ENCODE results near the gene MSGN1.

MSGN1 gene

GRCh38 chr2:17830053-17831034 is 14.1 kb downstream of the MSGN1 start:
- TF ChIP-seq EP300 (IDR thresholded peaks at IDR 0.05; ENCODE audit: borderline replicate concordance) (no peak), RAD21 (IDR thresholded peaks at IDR 0.05; ENCODE audit: low read depth) (peak; percentile 24; the same call in 1 of the 2 replicates), ZBTB7A (IDR thresholded peaks at IDR 0.05; ENCODE audit: low read depth) (no peak)

- no peak for TF ChIP-seq NFIC (IDR thresholded peaks at IDR 0.05)
- no peak for TF ChIP-seq TCF12 (IDR thresholded peaks at IDR 0.05; ENCODE audit: low read depth)
- no peak for TF ChIP-seq REST (IDR thresholded peaks at IDR 0.05; ENCODE audit: low read depth)
- no peak for TF ChIP-seq EGR1 (IDR thresholded peaks at IDR 0.05)
- no peak for TF ChIP-seq ZBTB7A (IDR thresholded peaks at IDR 0.05; ENCODE audit: low read depth)
- TF ChIP-seq YY1 (IDR thresholded peaks at IDR 0.05; ENCODE audit: low read depth): no peak
- TF ChIP-seq USF1 (IDR thresholded peaks at IDR 0.05): no peak
- no peak for TF ChIP-seq CREB1 (IDR thresholded peaks at IDR 0.05; ENCODE audit: low read depth)
- TF ChIP-seq MAX (IDR thresholded peaks at IDR 0.05): no peak
- TF ChIP-seq TAF1 (IDR thresholded peaks at IDR 0.05; ENCODE audit: low read depth): no peak
- TF ChIP-seq EP300 (IDR thresholded peaks at IDR 0.05; ENCODE audit: borderline replicate concordance): no peak
- no peak for TF ChIP-seq RAD21 (IDR thresholded peaks at IDR 0.05; ENCODE audit: low read depth)
- TF ChIP-seq FOXM1 (IDR thresholded peaks at IDR 0.05; ENCODE audit: borderline replicate concordance, low read depth): no peak
- TF ChIP-seq TEAD4 (IDR thresholded peaks at IDR 0.05): no peak
- no peak for TF ChIP-seq CEBPB (IDR thresholded peaks at IDR 0.05)
These were observed 19.3 kb downstream of the MSGN1 start for GRCh38 chr2:17835516-17835915.

GRCh38 chr2:17839959-17840358 is 23.7 kb downstream of the MSGN1 start:
- TF ChIP-seq ZBTB7A (IDR thresholded peaks at IDR 0.05; ENCODE audit: low read depth): no peak
- TF ChIP-seq EP300 (IDR thresholded peaks at IDR 0.05; ENCODE audit: borderline replicate concordance): no peak
- TF ChIP-seq CEBPB (IDR thresholded peaks at IDR 0.05): no peak
- no peak for TF ChIP-seq TEAD4 (IDR thresholded peaks at IDR 0.05)
- no peak for TF ChIP-seq RAD21 (IDR thresholded peaks at IDR 0.05; ENCODE audit: low read depth)
- TF ChIP-seq YY1 (IDR thresholded peaks at IDR 0.05; ENCODE audit: low read depth): no peak
- TF ChIP-seq EGR1 (IDR thresholded peaks at IDR 0.05): no peak
- no peak for TF ChIP-seq NFIC (IDR thresholded peaks at IDR 0.05)

- TF ChIP-seq REST (IDR thresholded peaks at IDR 0.05; ENCODE audit: low read depth) (no peak), USF1 (IDR thresholded peaks at IDR 0.05) (no peak), RAD21 (IDR thresholded peaks at IDR 0.05; ENCODE audit: low read depth) (no peak), CREB1 (IDR thresholded peaks at IDR 0.05; ENCODE audit: low read depth) (no peak), TCF12 (IDR thresholded peaks at IDR 0.05; ENCODE audit: low read depth) (no peak), CEBPB (IDR thresholded peaks at IDR 0.05) (no peak), MAX (IDR thresholded peaks at IDR 0.05) (no peak), TEAD4 (IDR thresholded peaks at IDR 0.05) (no peak), YY1 (IDR thresholded peaks at IDR 0.05; ENCODE audit: low read depth) (no peak), FOXM1 (IDR thresholded peaks at IDR 0.05; ENCODE audit: borderline replicate concordance, low read depth) (no peak), EP300 (IDR thresholded peaks at IDR 0.05; ENCODE audit: borderline replicate concordance) (no peak), EGR1 (IDR thresholded peaks at IDR 0.05) (no peak), ZBTB7A (IDR thresholded peaks at IDR 0.05; ENCODE audit: low read depth) (no peak), NFIC (IDR thresholded peaks at IDR 0.05) (no peak), TAF1 (IDR thresholded peaks at IDR 0.05; ENCODE audit: low read depth) (no peak)
These were observed 27.2 kb downstream of the MSGN1 start for GRCh38 chr2:17843457-17843856.

- TF ChIP-seq RAD21 (IDR thresholded peaks at IDR 0.05; ENCODE audit: low read depth) (no peak), FOXM1 (IDR thresholded peaks at IDR 0.05; ENCODE audit: borderline replicate concordance, low read depth) (no peak), NFIC (IDR thresholded peaks at IDR 0.05) (no peak), EP300 (IDR thresholded peaks at IDR 0.05; ENCODE audit: borderline replicate concordance) (no peak), TEAD4 (IDR thresholded peaks at IDR 0.05) (no peak), MAX (IDR thresholded peaks at IDR 0.05) (no peak), YY1 (IDR thresholded peaks at IDR 0.05; ENCODE audit: low read depth) (no peak), CREB1 (IDR thresholded peaks at IDR 0.05; ENCODE audit: low read depth) (no peak), USF1 (IDR thresholded peaks at IDR 0.05) (no peak), REST (IDR thresholded peaks at IDR 0.05; ENCODE audit: low read depth) (no peak)
These were observed 29.5 kb downstream of the MSGN1 start for GRCh38 chr2:17845806-17846205.

Data from Ishikawa (cell line).